ENCODE measurements around the gene CD22.

DNA sequence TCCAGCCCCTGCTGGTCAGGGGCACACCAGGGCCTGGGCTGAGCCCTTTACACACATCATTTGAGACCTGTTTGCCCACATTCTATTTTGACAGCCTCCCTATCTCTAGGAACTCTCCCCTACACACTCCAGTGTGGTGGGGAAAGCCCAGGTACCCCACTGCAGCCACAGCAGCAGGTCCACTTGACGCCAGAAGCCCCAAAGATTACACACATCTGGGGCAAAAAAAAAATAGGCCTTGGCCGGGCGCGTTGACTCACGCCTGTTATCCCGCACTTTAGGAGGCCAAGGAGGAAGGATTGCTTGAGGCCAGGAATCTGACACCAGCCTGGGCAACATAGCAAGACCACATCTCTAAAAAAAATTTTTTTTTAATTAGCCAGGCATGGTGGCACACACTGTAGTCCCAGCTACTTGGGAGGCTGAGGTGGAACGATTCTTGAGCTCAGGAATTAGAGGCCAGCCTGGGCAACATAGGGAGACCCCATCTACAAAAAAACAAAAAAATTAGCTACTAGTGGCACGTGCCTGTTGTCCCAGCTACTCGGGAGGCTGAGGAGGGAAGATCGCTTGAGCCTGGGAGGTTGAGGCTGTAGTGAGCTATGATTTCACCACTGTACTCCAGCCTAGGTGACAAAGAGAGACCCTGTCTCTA, 18.0 kb upstream of the CD22 start:
- TF ChIP-seq ZNF596 (tag by site-specific recombination; IDR thresholded peaks at IDR 0.05), result no peak
- TF ChIP-seq, protein P1, sequence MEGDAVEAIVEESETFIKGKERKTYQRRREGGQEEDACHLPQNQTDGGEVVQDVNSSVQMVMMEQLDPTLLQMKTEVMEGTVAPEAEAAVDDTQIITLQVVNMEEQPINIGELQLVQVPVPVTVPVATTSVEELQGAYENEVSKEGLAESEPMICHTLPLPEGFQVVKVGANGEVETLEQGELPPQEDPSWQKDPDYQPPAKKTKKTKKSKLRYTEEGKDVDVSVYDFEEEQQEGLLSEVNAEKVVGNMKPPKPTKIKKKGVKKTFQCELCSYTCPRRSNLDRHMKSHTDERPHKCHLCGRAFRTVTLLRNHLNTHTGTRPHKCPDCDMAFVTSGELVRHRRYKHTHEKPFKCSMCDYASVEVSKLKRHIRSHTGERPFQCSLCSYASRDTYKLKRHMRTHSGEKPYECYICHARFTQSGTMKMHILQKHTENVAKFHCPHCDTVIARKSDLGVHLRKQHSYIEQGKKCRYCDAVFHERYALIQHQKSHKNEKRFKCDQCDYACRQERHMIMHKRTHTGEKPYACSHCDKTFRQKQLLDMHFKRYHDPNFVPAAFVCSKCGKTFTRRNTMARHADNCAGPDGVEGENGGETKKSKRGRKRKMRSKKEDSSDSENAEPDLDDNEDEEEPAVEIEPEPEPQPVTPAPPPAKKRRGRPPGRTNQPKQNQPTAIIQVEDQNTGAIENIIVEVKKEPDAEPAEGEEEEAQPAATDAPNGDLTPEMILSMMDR (tag by site-specific recombination; IDR thresholded peaks at IDR 0.05), result no peak
- TF ChIP-seq ZFP69B (tag by site-specific recombination; IDR thresholded peaks at IDR 0.05), result no peak
